GM13976 (cell line): Measurements from ENCODE around the gene FAHD1.
"Not testable (repeated sequence)": the region's sequence is repeated elsewhere in the genome, so short reads cannot be mapped to it uniquely, and the experiment has no call there.

Experiments used
- DNase-seq: peaks from one replicate; pipeline ENCODE4 v3.0.0; 2012; ENCODE audit warnings: low spot score
- in situ Hi-C: fragments of 300-500 bp; cut with MboI; formaldehyde crosslinking; loops from one replicate; pipeline ENCODE4 v1.12.0; 2022; ENCODE audit warnings: low sequenced_read_pairs, mixed read lengths, inconsistent platforms; ENCODE audit not compliant: unreplicated experiment
- TF ChIP-seq, protein P1 (sequence below): IDR thresholded peaks from 2 replicates; pipeline ENCODE4 v1.5.1; 2012; ENCODE audit warnings: borderline replicate concordance, mild to moderate bottlenecking; ENCODE audit not compliant: insufficient read depth; ENCODE audit errors: extremely low read depth, missing control alignments, control extremely low read depth

FAHD1 gene

DNA sequence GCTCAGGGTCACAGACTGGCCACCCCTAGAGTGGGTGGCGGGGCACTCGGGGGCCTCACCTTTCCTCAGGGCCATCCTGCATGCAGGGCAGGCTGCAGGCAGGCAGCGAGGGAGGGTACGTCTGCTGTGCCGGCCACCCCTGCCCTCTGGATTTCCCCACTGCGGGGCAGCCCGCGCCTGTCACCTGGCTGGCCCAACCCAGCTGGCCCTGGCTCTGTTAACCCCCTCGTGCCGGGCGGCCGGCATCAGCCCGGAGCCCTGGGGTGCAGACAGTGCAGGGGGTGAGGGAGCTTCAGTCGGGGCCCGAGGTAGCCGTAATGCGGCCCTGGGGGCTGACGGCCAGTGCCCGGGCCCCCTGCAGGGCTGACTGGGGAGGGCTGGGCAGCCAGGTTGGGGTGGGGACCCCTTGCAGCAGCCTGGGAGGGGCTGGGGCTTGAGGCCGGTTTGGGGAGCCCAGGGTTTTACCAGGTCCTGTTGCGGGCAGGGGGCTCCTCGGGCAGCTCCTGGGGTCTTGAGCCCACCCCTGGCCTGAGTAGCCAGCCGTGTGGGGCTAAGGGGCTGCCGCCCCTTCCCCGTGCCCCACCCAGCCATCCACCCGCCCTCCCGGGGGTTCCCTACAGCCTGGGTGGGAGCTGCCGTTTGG, 33.3 kb upstream of the FAHD1 start, which contains the start of gene IGFALS:
IGFALS (minus strand) TSS at position 128 of the 643 bp plus-strand sequence; CDS start at position 75, 53 bp downstream.
- no peak for DNase-seq
- TF ChIP-seq, protein P1, sequence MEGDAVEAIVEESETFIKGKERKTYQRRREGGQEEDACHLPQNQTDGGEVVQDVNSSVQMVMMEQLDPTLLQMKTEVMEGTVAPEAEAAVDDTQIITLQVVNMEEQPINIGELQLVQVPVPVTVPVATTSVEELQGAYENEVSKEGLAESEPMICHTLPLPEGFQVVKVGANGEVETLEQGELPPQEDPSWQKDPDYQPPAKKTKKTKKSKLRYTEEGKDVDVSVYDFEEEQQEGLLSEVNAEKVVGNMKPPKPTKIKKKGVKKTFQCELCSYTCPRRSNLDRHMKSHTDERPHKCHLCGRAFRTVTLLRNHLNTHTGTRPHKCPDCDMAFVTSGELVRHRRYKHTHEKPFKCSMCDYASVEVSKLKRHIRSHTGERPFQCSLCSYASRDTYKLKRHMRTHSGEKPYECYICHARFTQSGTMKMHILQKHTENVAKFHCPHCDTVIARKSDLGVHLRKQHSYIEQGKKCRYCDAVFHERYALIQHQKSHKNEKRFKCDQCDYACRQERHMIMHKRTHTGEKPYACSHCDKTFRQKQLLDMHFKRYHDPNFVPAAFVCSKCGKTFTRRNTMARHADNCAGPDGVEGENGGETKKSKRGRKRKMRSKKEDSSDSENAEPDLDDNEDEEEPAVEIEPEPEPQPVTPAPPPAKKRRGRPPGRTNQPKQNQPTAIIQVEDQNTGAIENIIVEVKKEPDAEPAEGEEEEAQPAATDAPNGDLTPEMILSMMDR: no peak
- in situ Hi-C loops: no loop called here

DNA sequence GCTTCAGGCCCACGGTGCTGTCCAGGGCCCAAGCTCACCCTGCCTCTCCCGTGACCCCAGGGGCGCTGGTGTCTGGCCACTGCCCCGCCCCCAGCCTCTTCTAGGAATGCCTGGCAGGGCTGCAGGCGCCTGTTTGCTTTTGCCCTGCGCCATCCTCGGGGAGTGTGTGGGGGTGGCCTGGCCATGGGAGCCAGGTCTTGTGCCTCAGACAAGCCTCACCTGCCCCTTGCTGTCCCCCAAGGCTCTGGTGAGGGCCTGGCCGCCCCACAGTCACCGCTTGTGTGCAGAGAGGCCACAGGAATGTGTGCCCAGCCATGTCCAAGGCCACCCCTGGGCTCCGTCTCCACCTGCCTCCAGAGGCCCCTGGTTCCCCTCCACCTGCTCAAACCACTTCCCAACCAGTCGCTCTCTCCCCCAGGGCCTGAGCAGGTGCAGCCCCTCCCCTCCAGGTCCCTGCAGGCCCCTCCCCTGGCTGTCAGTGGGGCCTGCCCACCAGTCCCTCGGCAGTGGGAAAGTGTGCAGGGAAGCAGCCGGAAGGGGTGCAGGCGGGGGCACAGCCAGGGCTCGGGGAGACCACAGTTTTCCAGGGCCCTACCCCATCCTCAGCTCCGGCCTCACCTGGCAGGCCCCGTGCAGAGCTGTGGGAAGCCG, 32.7 kb upstream of the FAHD1 start:
- TF ChIP-seq, protein P1: no peak
- in situ Hi-C loops: no loop called here
- DNase-seq: no peak

DNA sequence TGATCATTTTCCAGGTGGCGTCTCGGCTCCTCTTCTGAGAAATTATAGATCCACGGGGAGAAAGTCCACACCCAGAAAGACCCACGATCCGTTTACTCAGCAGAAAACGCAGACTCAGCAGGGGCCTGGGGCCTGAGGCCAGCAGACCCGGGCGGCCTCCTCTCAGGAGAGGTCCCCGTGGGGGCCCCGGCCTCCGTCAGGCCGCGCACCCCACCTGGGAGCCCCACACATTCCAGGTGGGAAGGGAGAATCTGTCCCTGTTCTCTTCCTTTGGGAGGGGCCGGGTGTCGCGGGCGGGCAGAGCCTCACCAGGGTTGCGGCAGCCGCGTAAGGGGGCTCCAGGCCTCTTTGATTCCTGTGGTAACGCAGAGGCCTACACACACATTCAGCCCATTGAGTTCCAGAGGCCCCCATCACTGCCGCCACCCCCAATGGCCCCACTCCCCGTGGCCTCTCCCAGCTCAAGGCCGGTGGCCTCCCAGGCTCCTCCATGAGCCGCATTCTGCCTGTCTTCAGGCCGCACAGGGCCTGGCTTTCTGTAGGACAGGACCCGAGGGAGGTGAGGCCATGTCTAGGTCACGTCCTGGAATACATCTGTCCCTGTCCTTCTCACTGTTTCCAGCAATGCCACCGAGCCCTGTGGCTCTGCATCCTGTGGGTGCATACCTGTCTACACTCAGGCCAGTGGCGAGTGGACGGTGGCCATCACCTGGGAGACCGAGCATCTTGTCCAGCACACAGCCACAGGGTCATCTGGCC, 31.9 kb upstream of the FAHD1 start:
- DNase-seq: no peak
- TF ChIP-seq, protein P1: no peak
- in situ Hi-C loops: no loop called here

DNA sequence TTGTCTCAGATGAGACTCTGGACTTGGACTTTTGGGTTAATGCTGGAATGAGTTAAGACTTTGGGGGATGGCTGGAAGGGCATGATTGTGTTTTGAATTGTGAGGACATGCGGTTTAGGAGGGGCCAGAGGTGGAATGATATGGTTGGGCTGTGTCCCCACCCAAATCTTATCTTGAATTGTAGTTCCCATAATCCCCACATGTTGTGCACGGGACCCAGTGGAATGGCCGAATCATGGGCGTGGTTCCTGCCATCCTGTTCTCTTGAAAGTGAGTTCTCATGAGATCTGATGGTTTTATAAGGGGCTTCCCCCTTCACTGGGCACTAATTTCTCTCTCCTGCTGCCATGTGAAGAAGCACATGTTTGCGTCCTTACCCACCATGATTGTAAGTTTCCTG, 27.7 kb upstream of the FAHD1 start:
- DNase-seq, in situ Hi-C loops: not testable (repeated sequence)

DNA sequence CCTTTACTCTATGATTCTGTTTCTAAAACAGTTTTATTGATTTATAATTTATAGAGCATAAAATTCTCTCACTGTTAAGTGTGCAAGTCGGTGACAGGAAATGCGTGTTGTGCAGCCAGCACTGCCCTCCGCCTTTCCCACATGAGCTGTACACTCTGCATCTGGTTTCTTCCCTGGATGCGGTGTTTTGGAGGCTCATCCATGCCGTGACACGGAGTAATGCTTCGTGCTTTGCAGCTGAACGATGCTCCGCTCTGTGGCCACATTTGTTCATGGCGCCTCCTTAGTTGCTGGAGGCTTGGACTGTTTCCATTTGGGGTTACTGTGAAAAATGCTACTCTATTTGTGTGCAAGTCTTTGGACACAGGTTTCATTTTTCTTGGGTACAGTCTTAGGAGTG, 26.3 kb upstream of the FAHD1 start:
- in situ Hi-C loops: no loop called here
- no peak for DNase-seq
- TF ChIP-seq, protein P1: no peak

DNA sequence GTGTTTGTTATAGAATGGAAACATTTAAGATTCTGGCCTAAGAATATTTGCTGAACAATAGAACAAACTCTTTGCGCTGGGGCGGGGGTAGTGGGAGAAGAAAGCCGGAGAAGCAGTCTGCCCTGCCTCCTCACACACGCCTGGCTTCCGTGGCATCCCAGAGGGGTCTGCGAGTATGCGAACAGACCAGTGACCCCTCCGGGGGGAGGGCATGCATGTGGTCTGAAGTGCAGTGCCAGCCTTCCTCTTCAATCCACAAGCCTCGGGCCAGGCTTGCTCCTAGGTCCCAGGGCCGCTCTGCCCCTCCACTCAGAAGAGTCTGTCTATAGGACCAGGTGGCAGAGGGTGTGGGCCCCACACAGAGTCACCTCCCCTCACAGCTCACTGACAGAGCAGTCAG, 19.4 kb upstream of the FAHD1 start:
- TF ChIP-seq, protein P1: no peak
- in situ Hi-C loops: no loop called here
- DNase-seq: no peak

DNA sequence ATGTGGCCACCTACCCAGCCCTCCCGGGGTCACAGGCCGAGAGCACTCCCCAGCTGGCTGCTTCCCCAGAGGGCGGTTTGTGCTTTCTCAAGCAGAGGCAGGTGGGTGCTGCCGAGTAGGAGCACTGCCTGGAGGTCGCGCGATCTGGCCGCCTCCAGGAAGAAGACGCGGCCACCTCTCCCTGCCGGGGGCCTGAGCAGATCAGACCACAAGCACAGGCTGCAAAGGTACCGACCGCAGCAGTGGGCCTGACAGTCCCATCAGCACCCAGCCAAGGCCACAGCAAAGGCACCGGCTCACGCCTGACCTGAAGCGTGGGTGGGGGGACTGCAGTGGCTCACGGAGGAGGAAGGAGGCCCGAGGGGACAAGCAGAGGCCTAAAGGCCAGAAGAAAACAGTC, 18.3 kb upstream of the FAHD1 start:
- DNase-seq: no peak
- in situ Hi-C loops: no loop called here
- TF ChIP-seq, protein P1: no peak
